Forelimb muscle (tissue), 1 donor: Measurements from ENCODE around the gene POC1A. TPM values are rescaled to one million over a fixed set of nuclear protein-coding genes. Genes with fewer than 3 reads are reported as not detected.

Experiments used
- DNase-seq: peaks from one replicate; pipeline ENCODE4 v3.0.0-alpha.2; 2013; ENCODE audit warnings: low read depth
- polyA plus RNA-seq: library from polyadenylated mRNA; unstranded; fragments of 120-200 nt; gene quantifications from one replicate; pipeline ENCODE4 v1.2.1, GENCODE V29; 2013; ENCODE audit not compliant: insufficient read length

POC1A gene
- polyA plus RNA-seq, 1 donor, result 3.7 TPM

- DNase-seq, result no peak
Observed at GRCh38 chr3:52067046-52067445, 87.2 kb downstream of the POC1A start.

GRCh38 chr3:52065264-52065756 lies 88.9 kb downstream of the POC1A start:
- no peak for DNase-seq

- no peak for DNase-seq
Observed at GRCh38 chr3:52064561-52064960, 89.7 kb downstream of the POC1A start.

- no peak for DNase-seq
Observed at GRCh38 chr3:52063026-52063723, 91.0 kb downstream of the POC1A start.

GRCh38 chr3:52062505-52062904 lies 91.7 kb downstream of the POC1A start:
- no peak for DNase-seq

DNA sequence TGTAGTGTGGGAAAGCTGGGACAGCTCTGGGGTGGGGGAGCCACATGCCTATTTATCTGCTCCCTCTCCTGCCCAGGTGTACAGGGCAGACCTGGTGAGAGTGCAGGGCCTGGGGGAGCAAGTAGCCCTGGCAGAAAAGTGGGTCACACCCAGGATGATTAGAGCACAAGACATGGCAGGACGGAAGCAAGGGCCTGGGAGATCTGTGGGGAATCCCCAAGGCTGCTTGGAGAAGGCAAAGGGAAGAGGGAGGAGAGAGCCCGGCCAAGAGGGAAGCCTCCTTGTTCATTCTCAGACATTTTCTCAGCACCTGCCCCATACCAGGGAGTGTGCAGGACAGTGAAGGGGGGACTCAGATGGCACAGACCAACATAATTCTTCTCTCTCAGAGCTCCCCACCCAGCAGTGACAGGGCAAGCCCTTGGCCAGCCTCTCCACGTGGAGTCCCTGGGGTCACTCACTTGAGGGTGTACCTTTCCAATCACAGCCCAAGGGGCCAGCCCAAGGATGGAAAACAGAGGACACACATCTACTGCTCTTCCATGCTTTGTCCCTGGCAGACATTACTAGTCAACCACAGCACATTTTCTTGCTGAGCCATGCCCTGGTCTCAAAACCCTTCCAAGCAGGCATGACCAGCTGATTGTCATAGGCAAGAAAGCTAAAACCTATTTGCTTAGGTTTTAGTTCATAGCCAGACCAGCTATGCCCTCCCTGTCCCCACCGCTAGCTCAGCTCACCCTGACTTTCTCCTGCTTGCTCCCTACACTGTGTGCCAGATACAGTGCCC lies 92.9 kb downstream of the POC1A start:
- no peak for DNase-seq

DNA sequence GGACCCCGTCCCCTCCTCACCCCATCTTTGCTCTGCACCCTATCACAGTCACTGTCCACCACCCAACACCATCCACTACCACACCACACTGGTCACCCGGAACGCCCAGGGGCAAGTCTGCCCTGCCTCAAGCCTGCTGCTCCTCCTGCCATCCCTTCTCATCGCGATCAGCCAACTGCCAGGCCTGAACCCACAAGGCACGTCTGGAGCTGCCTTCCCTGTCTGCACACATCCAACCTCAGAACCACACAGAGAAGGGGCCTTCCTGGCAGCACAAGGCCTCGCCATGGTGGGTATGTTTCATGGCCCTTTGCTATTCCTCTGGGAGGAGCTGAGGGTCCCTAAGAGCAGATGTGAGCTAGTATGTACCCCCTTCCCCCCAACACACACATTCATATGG lies 94.4 kb downstream of the POC1A start:
- no peak for DNase-seq

DNA sequence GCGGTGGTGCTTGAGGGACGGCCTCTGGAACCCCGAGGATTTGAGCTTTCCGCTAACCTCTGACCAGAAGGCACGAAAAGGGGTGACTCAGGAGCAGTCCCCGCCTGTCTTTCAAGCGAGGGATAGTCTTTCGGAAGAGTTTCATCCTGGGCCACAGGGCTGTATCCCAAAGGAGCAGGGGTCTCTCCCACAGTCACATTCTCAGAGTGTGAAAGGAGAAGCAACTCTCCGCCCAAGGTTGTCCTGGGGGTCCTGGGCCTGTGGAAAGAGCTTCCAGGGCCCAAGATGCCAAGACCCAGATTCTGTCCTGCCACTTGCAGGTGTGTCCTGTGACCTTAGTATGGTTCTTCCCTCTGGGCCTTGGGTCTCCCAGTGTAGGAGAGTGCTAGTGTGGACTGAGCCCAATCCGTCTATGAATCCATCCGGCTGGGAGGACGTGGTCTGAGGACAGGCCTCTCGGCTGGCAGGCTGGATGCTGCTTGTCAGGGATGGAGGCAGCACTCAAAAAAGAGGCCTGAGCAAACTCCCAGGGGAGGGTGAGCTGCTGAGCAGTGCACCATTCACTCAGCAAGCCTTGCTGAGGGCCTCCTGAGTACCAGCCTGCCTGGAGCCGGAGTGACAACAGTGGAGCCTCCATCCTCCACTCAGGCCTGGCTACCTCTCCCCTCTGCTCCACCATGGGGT lies 96.3 kb downstream of the POC1A start:
- no peak for DNase-seq

DNA sequence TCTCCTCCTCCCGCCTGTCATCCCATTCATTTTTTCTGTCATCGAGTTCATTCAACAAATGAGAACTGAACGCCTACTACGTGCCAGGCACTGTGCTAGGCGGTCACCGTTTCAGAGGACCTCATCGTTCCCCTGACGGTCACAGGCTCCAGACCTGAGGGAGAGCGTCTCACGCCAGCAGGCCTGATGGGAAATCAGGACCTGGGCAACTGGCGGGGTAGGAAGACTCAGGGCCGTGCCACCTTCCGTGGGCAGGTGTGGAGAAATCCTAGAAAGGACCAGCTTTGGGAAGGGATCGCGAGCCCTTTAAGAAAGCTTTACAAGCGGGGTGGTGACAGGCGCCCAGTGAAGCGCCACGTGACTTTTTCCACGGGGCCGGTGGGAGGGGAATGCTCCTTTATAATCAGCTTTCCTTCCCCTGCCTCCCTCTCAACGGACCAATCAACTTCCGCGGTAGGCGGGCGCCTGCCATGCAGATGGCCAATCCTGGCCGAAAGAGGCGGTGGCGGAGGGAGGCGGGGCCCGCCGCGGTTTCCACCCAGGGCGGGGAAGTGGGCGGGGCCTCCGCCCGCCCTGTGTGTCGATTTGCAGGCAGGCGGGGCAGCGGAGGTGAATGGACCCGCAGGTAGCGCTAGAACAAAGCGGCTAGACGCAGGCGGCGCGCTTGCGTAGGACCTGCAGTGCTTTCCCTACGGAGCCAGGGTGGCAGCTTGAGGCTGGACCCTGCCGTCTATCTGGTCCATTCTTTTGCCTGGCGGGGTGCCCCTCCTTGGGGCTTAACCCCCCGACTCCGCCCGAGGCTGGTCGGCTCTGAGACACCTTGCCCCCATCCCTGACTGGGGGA lies 97.0 kb downstream of the POC1A start:
- DNase-seq, result peak; percentile 97

DNA sequence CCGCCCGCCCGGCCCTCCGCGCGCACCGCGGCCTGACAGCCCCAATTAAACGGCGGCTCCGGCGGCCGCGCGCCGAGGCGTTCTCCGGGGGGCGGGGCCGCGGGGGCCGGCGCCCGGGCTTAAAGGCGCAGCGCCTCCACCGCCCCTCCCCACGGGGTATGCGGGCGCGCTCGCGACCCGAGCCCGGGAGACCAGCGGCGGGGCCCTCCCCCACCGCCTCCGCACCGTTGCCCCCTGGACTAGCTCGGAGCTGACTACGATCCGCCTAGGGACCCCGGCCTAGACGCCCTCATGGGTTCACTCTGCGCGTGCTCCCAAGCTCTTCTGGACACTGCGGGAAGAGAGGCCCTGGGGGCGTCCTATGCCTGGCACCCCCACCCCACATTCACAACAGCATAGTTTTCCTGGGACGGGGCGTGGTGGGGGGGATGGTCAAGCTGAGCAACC lies 97.7 kb downstream of the POC1A start, which contains the start of gene DUSP7:
Gene DUSP7, minus strand, starts transcription at position 51 of the 447 bp plus-strand sequence. CDS start 205 bp downstream, outside the sequence.
- no peak for DNase-seq

DNA sequence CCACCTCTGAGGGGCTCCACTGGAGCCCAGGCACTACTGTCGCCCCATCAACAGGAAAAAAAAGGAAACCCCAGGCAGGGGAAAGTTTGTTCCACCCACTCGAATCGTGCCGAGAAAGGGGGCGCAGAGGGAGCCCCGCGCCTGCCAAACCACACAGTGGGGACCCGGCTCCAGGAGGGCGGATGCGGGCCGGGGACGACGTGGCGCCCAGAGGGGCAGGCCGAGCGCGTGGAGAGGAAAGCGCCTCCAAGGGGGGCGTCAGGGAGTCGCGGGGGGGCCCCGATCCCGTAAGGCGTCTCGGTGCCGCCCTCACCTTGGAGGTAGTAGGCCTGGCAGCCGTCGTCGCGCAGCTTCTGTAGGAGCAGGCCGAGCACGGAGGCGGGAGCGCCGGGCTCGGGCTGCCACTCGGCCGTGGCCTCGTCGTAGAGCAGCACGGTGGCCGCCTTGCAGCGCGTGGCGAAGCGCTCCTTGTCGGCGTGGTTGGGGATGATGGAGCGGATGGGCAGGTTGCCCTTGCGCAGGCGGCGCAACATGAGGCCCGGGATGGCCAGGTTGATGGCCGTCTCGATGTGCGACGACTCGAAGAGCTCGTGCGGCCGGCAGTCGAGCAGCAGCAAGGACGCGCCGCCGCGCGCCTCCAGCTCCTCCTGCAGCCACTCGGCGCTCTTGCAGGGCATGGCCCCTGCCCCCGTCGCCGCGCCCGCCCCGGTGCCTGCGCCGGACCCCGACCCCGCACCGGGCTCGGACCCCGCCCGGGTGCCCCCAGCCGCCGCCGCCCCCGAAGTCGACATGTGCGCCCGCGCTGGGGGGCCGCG lies 98.5 kb downstream of the POC1A start:
- no peak for DNase-seq

DNA sequence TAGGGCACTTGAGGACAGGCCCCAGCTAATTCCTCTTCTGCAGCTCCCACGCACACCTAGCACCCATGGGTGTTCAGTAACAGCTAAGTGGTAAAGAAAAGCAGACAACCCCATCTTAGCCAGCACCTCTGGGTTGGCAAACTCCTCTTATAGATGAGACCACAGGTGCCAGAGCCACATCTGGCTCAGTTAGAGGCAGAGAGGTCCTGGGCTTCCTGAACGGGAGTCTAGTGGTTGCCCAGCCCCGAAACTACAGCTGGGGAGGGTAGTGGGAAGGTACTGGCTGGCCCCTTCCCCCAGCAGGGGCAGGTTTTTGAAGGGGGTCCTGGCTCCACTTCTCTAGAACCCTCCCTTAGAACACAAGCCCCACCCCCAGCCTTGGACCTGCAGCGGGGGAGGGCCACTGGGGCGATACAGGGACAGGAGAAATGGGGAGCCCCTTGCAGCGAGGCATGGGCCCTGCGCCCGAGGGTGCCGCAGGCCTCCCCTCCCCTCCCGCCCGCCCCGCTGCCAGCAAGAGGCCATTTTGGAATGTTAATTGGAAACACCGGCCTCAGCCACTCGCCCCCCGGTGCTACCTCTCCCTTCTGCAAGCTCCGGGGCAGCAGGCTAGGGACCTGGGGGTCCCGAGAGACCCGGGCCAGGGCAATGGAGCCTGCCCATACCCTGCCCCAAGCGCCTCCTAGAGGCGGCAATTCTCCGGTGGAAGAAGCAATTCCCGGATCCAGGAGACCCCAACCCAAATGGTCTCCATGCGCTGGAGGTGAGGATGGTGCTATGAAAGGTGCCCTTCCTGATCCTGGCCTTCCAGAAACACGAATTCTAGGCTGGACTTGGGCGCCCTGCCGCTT lies 99.3 kb downstream of the POC1A start:
- DNase-seq, result no peak

DNA sequence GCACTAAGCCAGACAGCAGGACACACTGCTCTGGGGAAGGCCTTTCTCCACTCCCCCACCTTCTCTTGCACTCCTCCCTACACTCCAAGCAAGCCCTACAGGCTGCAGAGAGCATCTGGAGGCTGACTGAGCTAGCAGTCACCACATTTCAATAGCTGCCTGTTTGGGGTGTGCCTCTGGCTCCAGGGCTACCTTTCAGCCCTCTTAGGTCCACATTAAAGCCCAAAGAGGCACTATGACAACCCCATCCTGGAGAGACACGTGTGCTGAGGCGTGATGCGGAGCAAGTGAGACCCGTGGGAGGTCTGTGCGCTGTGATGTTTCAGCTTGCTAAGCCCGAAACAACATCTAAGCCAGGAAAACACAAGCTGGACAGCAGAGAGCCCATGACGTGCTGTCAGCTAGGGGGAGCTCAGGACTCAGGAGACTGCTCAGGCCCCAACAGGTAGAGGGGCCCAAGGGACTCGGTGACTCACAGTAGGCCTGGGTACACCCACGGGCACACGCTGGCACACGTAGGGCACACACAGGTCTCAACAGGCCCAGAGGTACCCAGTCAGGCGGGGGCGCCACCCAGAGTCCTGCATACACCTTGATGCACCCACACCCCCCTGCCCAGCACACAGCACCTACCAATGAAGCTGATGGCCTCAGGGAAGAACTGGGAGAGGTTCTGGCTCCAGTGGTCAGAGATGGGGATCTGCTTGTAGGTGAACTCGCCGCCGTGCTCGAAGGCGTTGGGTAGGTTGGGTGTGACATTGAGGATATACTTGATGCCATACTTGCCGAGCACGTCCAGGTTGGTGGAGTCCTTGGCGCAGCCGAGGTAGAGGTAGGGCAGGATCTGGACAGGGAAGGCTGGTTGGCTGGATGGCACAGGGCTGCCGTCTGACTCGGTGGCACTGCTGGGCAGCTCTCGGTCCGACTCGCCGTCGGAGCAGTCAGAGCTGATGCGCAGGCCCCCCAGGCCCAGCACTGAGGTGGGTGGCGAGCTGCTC lies 100.6 kb downstream of the POC1A start:
- DNase-seq, result no peak

DNA sequence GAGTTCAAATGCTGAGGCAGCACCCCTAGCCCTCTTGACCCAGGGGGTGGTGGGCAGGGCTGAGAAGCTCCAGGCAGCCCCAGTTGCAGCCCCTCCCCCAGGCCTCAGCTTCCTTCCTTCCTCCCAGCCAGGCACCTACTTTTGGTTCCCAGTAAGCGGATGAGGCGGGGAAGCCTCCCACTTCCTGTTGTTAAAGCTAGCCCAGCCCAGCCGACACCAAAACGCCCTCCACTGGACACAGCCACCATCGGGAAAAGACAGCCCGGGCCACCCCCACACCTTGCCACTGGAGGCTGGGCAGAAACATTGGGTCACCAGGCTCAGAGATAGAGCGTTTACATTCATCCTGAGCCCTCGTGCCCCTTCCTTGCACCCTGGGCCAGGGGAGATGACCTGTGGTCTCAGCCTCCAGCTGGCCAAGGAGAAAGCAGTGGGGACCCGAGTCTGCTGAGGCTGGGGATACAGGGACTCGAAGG lies 101.4 kb downstream of the POC1A start:
- DNase-seq, result no peak

- DNase-seq, result no peak
Observed at GRCh38 chr3:52051444-52051843, 102.8 kb downstream of the POC1A start.

DNA sequence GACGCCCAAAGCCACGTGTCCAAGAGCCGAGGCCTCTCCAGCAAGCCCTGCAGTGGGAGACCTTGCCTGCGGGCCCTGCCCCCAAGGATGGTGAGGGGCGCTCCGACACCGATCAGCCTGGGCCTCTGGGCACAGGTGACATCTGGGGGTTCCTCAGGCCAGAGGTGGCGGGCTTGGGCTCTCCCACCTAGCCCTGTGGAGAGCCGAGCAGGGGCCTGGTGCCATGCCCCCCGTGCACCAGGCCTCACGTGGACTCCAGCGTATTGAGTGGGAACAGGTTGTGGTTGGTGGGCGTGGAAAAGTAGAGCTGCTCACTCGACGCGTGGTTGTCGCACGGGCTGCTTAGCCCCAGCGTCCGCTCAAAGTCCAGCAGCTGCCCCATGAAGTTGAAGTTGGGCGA lies 103.7 kb downstream of the POC1A start:
- no peak for DNase-seq

DNA sequence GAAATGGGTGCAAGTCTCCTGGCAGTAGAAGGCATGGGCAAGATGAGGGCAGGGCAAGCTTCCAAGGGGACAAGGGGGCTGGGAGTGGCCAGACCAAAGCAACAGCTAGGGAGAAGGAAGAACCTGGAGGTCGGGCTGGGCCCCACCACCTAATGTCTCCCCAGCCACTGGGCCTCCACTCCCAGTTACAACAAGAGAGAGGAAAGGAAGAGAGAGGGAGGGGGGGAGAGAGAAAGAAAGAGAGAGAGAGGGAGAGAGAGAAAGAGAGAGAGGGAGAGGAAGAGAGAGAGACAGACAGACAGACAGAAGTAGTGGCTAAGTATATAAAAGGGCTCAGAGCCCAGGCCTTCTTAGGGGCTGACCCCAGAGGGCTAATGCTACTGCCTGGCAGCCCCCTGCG lies 104.7 kb downstream of the POC1A start:
- DNase-seq, result no peak

- no peak for DNase-seq
Observed at GRCh38 chr3:52047295-52047960, 106.8 kb downstream of the POC1A start.
